Activated CD4-positive, CD25-positive, alpha-beta regulatory T cell (primary cell): ENCODE measurements around the gene SP3.

Experiments used
- DNase-seq, 4 experiments: peaks; one replicate each; lab custom pipeline; 2025; lab: John Stamatoyannopoulos, UW

SP3 gene

GRCh38 chr2:173996766-173997165, 31.6 kb upstream of the SP3 start:
- no peak for DNase-seq

GRCh38 chr2:173993459-173993858, 28.3 kb upstream of the SP3 start:
- DNase-seq = no peak

GRCh38 chr2:173991856-173992588, 26.8 kb upstream of the SP3 start:
- no peak for DNase-seq

GRCh38 chr2:173990970-173991819, 26.0 kb upstream of the SP3 start:
- no peak for DNase-seq

- no peak for DNase-seq
Observed at GRCh38 chr2:173990245-173990644, 25.1 kb upstream of the SP3 start.

DNA sequence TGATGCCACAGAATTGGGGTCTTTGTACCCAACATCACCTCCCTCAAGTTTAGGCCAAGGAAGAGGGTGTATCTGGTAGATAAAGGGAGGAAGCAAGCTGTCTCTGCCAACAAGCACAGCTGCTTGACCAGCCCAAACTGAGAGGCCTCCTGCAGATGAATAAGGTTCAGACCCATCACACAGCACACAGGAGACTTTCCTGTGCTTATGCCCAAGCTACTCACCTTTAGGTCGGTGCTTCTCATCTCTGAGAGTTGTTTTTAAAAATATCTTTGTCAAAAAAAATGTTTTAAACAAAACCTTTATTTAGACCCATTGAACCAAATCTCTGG, 24.7 kb upstream of the SP3 start:
- no peak for DNase-seq

DNA sequence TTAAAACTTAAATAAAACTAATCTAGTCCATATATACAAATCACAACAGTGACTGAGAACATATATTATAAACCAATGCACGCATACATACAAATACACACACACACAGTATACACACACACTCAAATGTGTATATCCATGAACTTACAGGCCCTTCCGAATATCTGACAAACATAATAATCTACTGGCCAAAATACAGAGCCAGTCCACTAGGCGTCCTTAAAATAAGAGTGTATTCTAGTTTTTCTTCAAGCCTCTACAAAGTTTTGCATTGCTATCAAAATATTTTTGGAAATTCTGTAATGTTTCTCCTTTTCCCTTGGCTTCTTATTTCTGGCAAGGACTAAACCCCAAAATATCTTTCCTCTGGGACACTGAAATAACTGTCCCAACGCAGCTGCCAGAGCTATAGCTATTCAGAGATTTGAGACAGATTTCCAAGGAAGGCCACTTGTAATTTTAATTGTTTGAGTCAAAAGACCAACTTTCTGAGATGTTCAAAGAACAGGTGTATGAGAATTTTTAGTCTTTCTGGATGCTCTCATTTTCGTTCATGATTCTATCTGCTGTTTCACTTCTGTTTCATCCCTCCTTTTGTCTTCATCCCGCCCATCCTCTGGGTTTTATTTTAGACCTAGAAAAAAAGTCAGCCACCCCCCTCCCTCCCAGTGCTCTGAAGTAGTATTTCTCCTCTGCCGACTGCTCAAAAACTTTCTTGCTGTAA, 24.1 kb upstream of the SP3 start:
- no peak for DNase-seq

GRCh38 chr2:173986805-173987204, 21.6 kb upstream of the SP3 start:
- no peak for DNase-seq

DNA sequence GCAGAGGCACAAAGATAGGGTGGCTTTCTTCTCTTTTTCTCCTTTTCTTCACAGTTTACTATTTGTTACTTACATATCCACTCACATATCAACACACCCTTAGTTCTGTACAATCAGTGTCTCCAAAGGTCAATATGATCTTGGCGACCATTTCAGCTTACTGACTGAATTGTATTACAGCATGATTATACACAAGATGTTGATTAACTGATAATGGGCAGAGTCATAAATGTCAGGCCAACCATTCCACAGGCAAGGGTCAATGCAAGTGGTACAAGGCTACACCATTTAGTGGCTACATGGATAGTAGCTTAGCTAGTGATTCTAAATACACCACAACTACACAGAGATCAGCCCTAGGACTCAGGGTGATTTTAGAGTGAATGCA, 20.4 kb upstream of the SP3 start:
- no peak for DNase-seq

DNA sequence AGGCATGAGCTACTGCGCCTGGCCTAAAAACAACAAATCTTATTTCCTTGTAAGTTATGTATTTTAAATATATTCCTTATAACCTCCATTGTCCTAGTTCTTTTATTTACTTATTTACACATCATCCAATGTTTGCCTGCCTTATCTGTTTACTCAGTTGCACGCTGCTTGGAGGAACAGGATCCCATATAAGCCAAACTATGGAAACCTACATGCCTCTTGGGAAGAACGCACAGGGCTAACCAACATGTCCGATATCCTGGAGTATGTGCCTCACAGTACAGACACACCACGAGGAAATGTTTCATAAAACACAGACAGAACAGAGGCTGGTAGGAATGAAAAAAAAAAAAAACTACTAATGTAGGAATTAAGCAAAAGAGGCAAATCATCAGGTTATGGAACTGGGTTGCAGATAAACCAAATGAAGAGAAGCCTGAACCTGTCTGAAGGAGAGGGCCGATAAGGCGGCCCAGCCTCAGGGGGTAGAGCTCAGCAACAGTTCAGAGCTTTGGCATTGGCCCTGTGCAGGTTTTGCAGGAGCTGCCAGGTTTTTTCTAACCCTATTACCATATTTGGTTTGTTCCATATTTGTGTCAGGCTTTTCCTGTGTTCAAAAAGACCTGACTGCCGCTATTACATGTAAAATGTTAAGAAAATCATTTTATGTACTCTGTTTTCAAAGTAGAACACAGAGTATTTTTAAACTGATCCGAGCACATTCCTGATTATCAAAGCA, 19.9 kb upstream of the SP3 start:
- no peak for DNase-seq

DNA sequence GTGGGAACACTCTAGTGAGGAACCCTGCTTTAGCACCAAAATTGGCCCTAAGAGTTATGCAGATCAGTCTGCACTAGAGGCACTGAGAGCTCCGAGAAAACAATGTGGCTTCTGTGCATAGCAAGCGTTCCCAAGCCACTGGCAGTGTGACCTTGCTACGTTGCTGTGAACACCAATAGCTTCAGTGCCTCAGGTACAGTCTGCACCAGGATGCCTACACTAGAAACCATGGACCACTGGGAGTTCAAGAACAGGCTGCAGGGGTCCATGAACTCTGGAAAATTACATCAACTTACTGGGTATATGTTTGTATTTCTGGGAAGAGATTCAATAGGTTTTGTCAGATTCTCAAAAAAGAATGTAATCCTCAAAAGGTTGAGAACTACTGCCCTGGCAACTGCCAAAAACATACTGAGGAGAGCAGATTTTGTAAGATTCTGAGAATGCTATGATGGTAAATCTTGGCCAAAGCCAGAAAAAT, 18.3 kb upstream of the SP3 start:
- no peak for DNase-seq

DNA sequence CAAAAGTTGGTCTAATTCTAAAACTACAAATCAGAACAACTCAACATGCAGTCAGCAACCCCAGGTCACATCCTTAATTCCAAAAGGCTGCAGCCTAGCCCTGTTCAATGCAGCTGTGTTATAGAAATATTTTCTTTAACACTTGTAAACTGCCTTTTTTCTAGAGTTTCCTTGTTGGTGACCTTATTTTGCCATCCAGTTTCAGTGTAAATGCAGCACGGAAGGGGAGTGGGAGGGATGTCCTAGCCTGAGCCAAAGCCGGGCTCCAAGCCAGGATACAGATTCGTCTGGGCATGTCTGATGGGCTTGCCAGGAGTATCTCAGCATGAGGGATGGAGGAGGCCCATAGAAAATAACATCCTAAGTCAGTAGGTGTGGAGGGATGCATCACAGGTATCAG, 17.7 kb upstream of the SP3 start:
- no peak for DNase-seq

GRCh38 chr2:173982182-173982714, 17.1 kb upstream of the SP3 start:
- DNase-seq = no peak

DNA sequence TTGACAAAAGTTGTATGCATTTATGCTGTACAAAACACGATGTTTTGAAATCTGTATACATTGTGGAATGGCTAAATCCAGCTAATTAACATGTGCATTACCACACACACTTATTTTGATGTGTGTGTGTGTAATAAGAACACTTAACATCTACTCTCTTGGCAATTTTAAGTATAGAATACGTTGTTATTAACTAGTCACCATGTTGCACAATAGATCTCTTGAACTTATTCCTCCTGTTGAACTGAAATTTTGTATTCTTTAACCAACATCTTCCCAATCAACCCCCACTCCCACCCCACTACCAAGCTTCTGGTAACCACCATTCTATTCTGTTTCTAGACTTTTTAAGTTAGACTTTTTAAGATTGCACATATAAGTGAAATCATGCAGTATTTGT, 16.3 kb upstream of the SP3 start:
- DNase-seq = no peak

- DNase-seq = no peak
Observed at GRCh38 chr2:173979751-173980351, 14.7 kb upstream of the SP3 start.

- no peak for DNase-seq
Observed at GRCh38 chr2:173978447-173978846, 13.3 kb upstream of the SP3 start.

GRCh38 chr2:173972636-173973035, 7.5 kb upstream of the SP3 start:
- DNase-seq = no peak

GRCh38 chr2:173972165-173972564, 7.0 kb upstream of the SP3 start:
- DNase-seq = no peak

DNA sequence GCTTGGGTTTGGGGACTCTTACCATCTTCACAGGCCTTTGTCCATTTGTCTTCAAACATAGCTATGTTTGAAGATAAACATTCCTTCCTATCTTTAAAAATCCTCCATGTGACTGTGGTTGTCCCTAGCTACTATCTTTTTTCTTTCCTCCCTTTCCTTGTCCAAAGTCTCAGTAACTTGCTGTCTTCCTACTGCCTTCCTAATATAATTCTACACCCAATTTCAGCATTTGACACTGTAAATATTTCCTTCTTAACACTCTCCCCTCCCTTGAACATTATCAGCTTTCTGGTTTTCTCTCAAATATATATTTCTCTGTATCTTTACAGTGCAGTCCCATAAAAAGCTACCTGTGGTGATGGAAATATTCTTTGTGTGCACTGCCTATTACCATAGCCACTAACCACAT, 5.3 kb upstream of the SP3 start:
- no peak for DNase-seq

DNA sequence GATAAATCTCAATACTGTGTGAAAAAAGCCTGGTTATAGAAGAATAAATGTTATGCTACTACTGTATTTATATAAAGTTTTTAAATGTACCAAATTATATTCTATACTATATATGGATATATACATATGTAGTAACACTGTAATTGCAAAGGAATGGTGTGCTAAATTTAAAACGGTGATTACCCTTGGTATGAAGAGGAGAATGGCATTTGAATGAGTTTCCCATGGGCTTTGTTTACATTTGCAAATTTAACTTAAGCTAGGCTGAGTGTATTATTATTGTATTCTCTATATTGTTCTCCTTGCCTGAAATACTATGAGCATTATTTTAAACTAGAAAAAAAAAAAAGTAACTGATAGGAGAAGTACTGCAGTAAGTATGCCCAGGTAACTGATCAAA, 4.7 kb upstream of the SP3 start:
- no peak for DNase-seq

GRCh38 chr2:173968551-173968950, 3.4 kb upstream of the SP3 start:
- DNase-seq = no peak
